Fibroblast of peridontal ligament (primary cell): Measurements from ENCODE around the gene OSBPL10.

Experiments used
- DNase-seq: peaks from one replicate; pipeline ENCODE4 v3.0.0-alpha.2; 2010; ENCODE audit errors: extremely low read depth

OSBPL10 gene

DNA sequence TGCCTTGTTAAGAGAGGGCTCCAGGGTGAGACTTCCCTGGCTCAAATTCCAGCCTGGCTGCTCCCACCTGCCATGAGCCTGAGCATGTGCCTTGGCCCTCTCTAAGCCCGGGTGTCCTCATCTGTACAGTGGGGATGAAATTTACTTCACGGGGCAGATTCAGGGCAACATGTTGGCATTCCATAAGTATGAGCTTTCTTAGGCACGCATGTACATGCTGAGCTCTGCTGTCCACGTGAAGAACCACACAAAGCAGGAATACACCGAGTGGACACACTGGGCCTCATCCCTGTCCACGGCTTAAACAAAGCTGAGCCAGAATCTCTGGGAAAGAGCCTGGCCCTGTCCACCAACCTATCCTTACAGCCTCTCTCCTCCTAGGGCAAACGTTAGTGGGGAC lies 167.4 kb downstream of the OSBPL10 start:
- DNase-seq: no peak

DNA sequence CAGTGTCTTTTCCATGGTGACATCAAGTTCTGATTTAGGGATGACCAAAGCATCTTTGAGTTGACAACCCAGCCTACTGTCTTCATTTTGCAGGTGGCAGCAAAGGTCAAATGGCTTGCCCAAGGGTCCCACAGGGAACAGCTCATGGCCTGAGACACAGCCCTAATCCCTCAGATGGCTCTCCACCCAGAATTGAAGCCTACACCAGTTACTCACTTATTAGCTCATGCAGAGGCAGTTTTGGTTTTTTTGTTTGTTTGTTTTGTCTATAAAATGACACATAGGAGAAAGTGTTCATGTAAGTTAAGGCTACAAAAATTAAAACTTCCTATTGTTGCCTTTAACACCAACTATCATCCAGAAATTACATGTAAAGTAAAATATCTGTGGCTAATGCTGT lies 167.9 kb downstream of the OSBPL10 start:
- DNase-seq: no peak

DNA sequence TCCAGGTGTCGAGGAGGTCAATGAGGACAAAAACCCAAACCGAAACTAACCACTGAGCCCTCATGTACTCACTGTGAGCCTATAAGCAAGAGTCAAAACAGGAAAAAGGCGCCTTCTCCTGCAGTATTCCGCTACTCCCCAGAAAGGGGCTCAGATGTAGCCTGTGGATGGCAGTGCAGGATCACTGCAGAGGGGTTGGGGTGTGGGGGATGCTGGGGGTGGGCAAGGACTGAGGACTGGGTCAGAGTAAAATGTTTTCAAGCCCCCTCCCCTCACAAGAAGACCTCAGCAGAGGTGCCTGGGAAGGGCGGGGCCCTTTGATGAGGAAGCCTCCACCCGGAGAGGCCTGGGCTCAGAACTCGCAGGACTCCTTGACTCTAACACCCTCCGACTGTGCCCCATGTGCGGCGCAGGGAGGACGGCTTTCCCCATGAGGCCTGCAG lies 170.1 kb downstream of the OSBPL10 start:
- no peak for DNase-seq

DNA sequence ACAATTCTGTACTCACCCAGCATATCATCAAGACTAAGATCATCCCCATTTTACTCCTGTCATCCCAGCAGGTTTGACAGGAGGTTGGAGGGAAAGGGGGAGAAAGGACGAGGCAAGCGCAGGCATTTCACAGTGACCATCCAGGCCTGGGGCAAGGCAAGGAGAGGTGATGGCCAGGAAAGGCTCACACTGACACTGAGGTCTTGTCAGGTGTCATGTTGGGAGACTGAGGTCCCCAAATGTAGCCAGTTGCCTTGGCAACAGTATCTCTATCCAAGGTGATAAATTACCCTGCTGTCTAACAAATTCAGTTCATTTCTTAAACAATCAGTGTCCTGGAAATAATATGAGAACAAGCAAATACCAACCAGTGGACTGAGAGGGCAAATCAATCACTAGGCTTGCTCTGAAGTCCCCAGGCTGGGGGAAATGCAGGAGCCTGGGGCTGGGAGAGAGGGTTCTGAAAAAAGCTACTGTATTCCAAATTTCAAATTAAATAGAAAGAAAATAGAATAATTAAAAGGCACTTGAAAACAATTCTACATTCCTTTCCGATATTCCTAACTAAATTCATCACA lies 172.8 kb downstream of the OSBPL10 start:
- DNase-seq: no peak

DNA sequence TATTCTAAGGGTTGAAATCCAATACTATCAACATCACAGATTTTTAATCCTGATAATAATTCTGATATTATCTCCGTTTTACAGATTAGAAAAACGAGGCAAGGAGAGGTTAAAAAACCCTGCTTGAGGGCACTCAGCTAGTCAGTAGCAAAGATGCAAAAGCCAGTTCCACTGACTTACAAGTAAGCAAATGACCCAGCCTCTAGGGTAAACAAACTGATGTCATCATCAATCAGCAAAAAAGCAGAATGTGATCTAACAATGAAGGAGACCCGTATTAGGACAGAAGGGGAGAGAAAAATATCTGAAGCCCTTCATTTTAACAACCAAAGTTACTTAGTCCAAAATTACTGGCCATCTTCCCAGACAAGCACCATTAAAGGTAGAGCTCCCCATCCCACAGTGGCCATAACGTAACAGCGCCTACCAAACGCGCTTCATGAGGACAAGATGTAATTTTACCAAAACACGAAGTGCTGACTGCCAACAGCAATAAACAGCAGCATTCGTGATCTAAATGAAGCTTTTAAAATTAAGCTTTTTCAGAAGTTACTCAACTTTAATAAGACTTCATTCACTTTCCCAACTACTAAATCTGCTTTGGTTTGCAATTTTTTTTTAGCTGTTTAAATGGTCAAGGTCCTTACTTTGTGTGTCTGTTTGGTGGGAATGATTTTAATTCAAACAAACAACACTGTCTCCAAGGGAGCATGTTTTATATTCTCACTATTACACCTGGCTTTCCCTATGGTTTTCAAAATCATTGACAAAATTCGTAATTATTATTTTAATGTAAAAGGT lies 176.6 kb downstream of the OSBPL10 start:
- DNase-seq: peak; percentile 23

DNA sequence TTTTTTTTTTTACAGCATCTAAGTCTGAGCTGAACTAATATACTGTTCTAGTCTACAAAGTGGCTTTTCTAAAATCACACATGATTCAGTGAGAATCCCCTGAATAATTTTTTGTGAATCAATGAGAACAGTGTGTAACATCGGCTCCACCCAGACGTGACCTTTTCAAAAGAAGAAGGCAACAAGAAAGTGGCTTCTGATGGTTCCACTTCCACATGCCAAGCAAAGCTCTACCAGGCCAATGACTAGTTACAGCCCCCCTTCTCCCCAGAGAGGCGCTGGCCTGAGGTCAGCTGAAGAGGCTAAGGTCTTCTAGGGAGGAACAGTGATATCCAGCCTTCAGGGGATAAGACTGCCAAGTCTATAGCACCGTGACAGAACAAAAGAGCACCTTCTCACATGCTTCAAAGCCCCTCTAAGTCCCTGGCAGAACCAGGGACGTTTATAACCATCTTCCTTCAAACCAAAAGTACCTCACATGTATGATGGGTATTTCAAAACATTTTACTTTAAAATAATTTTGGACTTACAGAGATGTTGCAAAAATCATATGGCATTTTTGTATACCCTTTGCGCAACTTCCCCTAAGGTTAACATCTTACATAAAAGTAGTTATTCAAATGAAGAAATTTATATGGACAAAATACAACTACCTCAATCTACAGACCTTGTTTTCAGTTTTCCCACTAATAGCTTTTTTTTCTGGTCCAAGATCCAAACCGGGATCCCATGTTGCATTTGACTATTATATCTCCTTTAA lies 177.9 kb downstream of the OSBPL10 start:
- DNase-seq: no peak

DNA sequence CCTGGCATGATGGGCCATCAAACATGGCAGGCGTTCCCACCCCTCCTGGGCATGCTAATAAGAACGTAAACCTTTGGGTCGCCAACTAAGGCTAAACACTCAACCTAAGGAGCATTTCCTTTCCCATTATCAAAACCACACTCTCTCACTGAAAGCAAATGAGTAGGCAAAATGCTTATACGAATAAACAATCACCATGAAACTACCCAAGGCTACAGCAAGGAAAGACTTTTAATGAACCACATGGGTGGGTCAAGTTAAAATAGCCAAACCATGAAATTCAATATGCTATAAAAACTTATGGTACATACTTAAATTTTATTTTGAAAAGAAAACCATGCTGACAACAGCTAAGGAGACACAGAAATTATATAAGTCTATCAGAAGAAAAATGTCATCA lies 180.6 kb downstream of the OSBPL10 start:
- DNase-seq: peak; percentile 72

DNA sequence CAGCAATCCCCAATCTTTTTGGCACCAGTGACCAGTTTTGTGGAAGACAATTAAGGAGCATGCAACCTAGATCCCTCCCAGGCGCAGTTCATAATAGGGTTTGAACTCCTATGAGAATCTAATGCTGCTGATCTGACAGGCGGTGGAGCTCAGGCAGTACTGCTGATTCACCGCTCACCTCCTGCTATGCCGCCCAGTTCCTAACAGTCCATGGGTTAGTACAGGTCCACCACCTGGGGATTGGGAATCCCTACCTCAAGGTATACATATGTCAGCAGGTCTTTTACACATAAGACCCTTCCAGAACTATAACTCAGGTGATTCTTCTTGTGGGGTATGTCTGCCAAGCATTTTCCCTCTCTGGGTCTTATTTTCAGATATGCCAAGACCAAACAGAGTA lies 182.2 kb downstream of the OSBPL10 start:
- no peak for DNase-seq

DNA sequence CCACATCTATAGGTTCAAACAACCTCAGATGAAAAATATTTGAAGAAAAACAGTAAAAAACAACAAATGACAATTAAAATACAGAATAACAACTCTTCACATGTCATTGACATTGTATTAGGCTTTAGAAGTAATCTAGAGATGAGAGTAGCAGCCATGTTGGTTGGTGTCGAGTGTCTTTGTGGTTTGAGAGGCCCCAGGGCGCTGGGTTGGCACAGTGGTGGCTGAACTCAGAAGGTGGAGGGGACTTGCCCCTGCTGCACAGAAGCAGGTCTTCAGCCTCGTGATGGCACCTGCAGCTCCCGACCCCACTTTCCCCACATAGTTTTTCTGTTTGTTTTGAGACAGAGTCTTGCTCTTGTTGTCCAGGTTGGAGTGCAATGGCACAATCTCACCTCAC lies 187.2 kb downstream of the OSBPL10 start:
- no peak for DNase-seq

DNA sequence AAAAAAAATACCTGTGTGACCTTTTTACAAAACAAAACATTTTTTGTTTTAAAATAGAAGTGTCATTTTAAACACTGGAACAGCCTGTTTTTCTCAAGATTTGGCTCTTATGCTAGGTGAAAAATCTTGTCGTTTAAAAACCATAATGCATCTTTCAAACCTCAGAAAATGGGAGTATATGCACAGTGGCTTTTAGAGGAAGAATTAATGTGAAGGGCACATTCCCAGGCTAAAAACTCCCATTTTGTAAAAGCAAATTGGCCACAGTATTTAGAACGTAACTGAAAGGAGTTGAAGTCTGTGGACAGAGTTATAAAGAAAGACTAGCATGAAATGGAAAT lies 190.0 kb downstream of the OSBPL10 start:
- DNase-seq: no peak

DNA sequence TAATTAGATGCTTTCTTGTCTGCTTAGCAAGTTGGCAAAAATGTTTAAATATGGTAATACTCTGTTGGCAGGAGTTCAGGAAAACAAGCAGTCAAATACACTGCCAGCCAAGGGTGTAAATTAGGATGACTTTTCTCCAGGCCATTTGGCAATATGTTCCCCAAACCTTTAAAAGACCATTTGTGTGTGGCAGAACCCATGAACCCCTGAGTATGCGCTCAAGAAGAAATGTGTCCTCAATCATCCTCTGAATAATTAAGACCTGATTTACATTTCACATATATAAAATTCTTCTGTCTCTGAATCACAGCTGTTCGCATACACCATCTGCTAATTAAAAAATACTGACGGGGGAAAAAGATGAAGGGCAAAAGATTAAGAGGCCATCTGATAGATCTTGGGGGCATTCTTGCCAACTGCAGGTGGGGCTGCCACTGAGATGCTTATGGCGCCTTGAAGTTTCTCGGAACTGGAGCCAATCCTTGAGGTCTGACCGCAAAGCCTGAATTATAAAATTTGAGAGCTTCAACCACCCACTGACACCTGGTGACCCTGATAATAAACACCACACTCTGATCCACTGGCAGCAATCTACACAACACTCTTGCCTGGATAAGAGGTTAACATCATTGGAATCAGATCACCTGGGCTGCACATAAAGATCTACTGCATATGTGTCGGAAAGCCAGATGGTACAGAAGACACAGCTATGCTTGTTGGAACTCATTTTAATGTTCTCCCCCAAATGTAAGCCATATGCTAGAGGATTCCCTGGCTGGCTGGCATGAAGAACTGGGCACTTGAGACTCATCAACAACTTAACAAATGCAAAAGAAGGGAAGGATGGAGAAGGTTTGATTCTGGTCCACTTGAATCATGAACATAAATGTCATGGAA lies 190.6 kb downstream of the OSBPL10 start:
- no peak for DNase-seq

DNA sequence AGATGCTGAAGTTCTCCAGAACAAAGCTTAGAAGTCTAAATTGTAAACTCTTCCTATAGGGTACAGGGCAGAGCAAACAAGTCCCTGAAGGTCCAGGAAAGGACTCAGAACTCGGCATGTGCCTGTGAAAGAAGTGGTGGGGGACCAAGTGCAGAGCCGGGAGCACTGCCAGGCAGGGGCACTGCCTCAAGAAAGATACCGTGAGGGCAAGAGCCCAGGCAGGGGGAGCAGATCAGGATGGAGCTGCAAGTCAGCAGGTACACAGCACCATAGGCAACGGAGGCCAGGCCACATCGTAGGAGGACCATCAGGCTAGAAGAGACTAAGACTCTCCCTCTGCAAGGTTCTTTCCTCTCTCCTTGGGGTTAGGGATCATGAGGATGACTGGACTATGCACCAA lies 191.6 kb downstream of the OSBPL10 start:
- no peak for DNase-seq

DNA sequence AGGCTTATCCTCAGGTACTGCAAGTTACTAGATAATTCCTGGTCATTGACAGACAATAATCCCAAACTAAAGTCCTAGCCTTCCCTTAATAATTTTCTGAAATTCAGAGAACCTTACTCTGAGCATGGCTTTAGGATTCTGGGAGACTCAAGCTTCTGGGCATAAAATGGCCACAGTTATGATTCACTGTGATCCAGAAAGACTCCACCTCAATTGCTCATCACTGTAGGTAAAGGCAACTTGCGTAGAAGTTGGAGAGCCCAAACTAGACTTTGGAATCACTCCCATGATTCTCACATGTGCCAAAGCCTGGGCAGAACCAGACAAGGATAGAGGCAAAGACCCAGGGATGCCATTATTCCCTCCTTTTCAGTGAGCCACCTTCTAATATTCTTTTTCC lies 195.3 kb downstream of the OSBPL10 start:
- DNase-seq: no peak

DNA sequence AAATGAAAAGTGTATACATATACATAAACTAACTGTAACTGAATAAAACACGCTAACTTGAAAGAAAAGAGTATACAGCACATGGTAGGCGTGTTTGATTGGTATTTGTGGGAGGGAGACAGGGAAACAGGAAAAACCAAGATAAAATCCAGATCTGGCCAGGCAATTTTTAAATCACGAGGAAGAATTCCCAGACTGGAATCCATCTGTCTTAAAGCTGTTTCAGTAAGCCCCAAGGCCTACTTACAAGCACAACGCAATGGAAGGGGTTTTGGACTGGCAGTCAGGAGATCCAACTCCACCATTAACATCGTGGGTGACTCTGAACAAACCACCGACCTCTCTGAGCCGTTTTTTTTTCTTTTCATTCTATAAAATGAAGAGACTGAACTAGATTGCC lies 195.8 kb downstream of the OSBPL10 start:
- no peak for DNase-seq

DNA sequence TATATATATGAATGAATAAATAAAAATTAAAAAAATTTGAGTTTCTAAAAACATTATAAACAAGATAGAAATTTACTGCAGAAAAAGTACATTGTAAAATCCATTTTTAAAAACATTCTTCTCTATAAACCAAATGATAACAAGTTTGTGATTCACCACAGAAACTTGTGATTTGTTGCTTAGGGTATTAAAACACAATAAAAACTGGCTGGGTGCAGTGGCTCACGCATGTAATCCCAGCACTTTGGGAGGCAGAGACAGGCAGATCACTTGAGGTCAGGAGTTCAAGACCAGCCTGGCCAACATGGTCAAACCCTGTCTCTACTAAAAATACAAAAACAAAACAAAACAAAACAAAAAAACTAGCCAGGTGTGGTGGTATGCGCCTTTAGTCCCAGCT lies 197.2 kb downstream of the OSBPL10 start:
- DNase-seq: peak; percentile 39

DNA sequence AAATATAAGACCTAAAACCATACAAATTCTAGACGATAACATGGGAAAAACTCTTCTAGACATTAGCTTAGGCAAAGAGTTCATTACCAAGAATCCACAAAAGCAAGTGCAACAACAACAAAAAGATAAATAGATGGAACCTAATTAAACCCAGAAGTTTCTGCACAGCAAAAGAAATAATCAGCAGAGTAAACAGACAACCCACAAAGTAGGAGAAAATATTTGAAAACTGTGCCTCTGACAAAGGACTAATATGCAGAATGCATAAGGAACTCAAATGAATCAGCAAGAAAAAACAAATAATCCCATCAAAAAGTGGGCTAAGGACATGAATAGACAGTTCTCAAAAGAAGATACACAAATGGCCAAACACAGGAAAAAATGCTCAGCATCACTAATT lies 198.8 kb downstream of the OSBPL10 start:
- peak; percentile 43 for DNase-seq

DNA sequence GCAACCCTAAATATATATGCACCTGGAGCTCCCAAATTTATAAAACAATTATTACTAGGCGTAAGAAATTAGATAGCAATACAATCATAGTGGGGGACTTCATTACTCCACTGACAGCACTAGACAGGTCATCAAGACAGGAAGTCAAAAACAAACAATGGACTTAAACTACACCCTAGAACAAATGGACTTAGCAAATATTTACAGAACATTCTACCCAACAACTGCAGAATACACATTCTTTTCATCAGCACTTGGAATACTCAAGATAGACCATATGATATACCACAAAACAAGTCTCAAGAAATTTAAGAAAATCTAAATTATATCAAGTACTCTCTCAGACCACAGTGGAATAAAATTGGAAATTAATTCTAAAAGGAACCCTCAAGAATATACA lies 201.5 kb downstream of the OSBPL10 start:
- DNase-seq: no peak

DNA sequence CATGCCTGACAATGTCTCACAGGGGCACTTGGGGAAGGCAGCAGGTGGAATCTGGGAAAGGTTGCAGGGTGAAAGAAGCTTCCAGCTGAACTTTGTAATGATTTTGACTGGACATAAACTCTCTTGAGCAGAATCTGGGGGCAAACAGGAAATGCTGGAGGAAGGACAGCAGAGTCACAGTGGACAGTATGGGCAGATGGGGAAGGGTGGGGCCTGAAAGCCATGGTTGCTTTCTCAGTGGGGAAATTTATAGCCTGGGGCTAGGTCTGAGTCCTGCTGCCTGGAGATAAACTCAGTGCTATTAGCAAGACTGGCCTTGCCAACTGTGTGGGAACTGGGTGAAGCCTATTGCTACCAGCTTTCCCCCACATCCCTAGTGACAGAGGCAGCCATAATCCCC lies 203.2 kb downstream of the OSBPL10 start:
- no peak for DNase-seq

DNA sequence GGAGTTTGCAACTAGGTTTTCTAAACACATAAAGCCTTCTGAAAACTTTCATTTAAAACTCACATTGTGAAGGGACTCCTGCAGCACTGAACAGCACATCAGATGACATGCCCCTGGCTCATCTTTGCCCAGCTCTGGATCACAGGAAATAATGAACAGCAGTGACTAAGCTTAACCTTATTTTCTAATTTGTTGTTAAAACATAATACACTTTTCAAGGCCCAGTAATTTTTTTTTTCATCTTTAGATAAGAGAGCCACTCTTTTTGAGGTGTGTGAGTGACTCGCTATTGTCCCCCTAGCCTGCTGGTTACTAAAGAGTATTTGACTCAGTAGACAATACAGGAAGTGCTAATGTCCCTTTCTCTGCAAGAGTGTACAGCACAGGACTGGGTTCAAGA lies 204.0 kb downstream of the OSBPL10 start:
- no peak for DNase-seq

DNA sequence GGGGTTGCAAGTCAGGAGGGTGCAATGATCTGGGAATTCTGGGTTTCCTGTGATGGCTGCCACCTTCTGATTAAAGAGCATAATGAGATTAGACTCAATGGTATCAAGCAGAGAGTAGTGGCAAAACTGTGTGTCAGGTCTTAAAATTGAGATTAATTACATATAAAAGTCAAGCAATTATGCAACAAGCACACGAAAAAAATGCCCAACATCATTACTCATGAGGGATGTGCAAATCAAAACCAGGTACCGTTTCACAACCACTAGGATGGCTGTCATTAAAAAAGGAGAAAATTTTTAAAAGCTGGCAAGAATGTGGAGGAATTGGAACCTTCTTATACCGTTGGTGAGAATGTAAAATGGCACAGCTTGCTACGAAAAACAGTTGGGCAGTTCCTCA lies 205.0 kb downstream of the OSBPL10 start:
- peak; percentile 24 for DNase-seq

DNA sequence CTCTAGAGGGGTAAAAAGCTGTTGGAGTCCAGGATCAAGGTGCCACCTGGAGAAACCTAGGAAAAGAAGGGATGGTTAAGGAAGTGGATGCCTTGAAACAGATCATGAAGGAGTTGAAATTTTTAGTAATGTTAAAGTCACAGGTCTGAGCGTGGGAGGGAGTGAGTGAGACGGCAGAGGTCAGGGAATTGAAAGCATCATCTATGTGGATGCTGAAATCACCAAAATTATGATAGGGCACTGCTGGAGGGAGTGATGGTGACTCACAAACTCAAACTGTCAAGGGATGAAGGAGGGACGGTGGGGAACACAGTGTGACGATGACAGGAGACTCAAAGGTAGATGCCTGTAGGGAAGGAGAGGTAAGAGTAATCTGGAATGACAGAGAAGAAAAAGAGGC lies 205.7 kb downstream of the OSBPL10 start:
- DNase-seq: no peak
